Measurements from ENCODE around the gene RHCG.

GRCh38 chr15:89482139-89482538 is 14.2 kb downstream of the RHCG start:
- TF ChIP-seq, protein P1, sequence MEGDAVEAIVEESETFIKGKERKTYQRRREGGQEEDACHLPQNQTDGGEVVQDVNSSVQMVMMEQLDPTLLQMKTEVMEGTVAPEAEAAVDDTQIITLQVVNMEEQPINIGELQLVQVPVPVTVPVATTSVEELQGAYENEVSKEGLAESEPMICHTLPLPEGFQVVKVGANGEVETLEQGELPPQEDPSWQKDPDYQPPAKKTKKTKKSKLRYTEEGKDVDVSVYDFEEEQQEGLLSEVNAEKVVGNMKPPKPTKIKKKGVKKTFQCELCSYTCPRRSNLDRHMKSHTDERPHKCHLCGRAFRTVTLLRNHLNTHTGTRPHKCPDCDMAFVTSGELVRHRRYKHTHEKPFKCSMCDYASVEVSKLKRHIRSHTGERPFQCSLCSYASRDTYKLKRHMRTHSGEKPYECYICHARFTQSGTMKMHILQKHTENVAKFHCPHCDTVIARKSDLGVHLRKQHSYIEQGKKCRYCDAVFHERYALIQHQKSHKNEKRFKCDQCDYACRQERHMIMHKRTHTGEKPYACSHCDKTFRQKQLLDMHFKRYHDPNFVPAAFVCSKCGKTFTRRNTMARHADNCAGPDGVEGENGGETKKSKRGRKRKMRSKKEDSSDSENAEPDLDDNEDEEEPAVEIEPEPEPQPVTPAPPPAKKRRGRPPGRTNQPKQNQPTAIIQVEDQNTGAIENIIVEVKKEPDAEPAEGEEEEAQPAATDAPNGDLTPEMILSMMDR (conservative IDR thresholded peaks at IDR 0.05; ENCODE audit: low read depth, low read length): no peak
- TF ChIP-seq EZH2 (IDR thresholded peaks at IDR 0.05; ENCODE audit: low read length, unreplicated experiment): no peak
- TF ChIP-seq EZH2phosphoT487 (IDR thresholded peaks at IDR 0.05; ENCODE audit: borderline replicate concordance, low read length): no peak
